ENCODE results near the gene MX1.

The MX1 gene

DNA sequence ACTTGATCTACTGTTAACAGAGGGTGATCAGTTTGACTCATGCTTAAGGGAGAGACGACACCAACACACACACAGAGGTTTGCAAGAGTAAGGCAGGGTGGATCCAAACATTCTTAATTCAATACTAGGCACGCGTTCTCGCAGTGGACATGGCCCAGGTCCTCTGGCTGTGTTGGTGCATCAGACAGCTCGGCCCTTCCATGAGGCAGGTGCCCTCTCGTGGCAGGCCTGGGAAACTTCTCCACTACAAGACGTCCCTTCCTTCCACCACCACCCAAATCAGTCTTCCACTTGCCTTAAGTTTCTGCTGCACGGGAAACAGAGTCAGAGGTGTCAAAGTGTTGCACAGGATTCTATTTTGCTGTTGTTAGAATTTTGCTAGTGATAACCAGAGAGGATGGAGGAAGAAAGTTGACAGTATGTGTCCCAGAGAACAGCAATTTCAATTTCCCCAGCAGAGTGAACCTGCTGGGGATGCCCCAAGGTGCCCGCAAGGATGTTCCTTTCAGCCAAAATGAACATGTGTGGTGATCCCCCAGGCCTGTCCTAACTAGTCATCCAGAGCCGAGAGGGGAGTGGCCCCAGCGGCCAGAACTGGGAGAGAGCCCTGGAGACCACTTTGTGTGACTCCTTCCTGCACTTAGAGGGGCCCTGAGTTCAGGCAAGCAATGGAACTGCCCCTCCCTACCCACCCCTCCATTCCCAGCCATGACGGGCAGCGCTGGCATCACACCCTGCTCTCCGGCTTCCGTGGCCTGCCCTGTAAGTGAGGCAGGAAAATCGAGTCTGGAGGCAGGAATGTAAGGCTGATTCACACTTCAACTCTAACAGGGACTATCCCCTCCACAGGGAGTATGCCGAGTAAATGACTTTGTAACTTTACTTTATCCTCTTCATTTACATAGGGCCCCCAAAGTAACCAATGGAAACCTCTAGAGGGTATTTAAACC lies 34.8 kb downstream of the MX1 start:
- Histone ChIP-seq H3K4me1 (ENCODE audit: control insufficient read depth, insufficient read depth, low read length) (peaks cover 3% of the 10 kb centered on the region; the same call in 1 of the 2 replicates), H3K4me3 (ENCODE audit: low read depth, low read length) (no peak overlapping the region), H3K27me3 (ENCODE audit: control insufficient read depth, insufficient read depth, low read length) (no peaks in the 10 kb centered on the region), H3K36me3 (ENCODE audit: control insufficient read depth, insufficient read depth, low read length) (peaks cover 14% of the 10 kb centered on the region; the same call in 1 of the 2 replicates), H3K27ac (ENCODE audit: low read depth, low read length) (no peak overlapping the region), H3K9ac (ENCODE audit: low read length) (no peak overlapping the region), H3K9me3 (ENCODE audit: control insufficient read depth, insufficient read depth, low read depth, low read length) (peaks cover 22% of the 10 kb centered on the region)

GRCh38 chr21:41465176-41465781 lies 39.2 kb downstream of the MX1 start:
- H3K4me1 ChIP-seq (ENCODE audit: control insufficient read depth, insufficient read depth, low read length), result peaks cover 15% of the 10 kb centered on the region
- no peaks in the 10 kb centered on the region for H3K27me3 ChIP-seq (ENCODE audit: control insufficient read depth, insufficient read depth, low read length)
- peaks cover 28% of the 10 kb centered on the region; the same call in 1 of the 2 replicates for H3K36me3 ChIP-seq (ENCODE audit: control insufficient read depth, insufficient read depth, low read length)
- no peak overlapping the region for H3K4me3 ChIP-seq (ENCODE audit: low read depth, low read length)
- no peak overlapping the region for H3K27ac ChIP-seq (ENCODE audit: low read depth, low read length)
- H3K9ac ChIP-seq (ENCODE audit: low read length), result no peak overlapping the region
- H3K9me3 ChIP-seq (ENCODE audit: control insufficient read depth, insufficient read depth, low read depth, low read length), result peaks cover 22% of the 10 kb centered on the region

GRCh38 chr21:41466024-41466820 lies 40.2 kb downstream of the MX1 start:
- Histone ChIP-seq H3K9ac (ENCODE audit: low read length) (no peak overlapping the region), H3K4me3 (ENCODE audit: low read depth, low read length) (no peak overlapping the region), H3K4me1 (ENCODE audit: control insufficient read depth, insufficient read depth, low read length) (peaks cover 14% of the 10 kb centered on the region), H3K27me3 (ENCODE audit: control insufficient read depth, insufficient read depth, low read length) (no peaks in the 10 kb centered on the region), H3K9me3 (ENCODE audit: control insufficient read depth, insufficient read depth, low read depth, low read length) (peaks cover 22% of the 10 kb centered on the region), H3K36me3 (ENCODE audit: control insufficient read depth, insufficient read depth, low read length) (peaks cover 29% of the 10 kb centered on the region; the same call in 1 of the 2 replicates), H3K27ac (ENCODE audit: low read depth, low read length) (no peak overlapping the region)

GRCh38 chr21:41470054-41470453 lies 44.0 kb downstream of the MX1 start:
- H3K36me3 ChIP-seq (ENCODE audit: control insufficient read depth, insufficient read depth, low read length), result peaks cover 29% of the 10 kb centered on the region; the same call in 1 of the 2 replicates
- H3K4me1 ChIP-seq (ENCODE audit: control insufficient read depth, insufficient read depth, low read length), result peaks cover 14% of the 10 kb centered on the region

GRCh38 chr21:41472753-41473548 lies 46.9 kb downstream of the MX1 start:
- H3K4me3 ChIP-seq (ENCODE audit: low read depth, low read length), result no peak overlapping the region
- peaks cover 10% of the 10 kb centered on the region; the same call in 1 of the 2 replicates for H3K36me3 ChIP-seq (ENCODE audit: control insufficient read depth, insufficient read depth, low read length)
- no peak overlapping the region for H3K27ac ChIP-seq (ENCODE audit: low read depth, low read length)
- no peaks in the 10 kb centered on the region for H3K9me3 ChIP-seq (ENCODE audit: control insufficient read depth, insufficient read depth, low read depth, low read length)
- no peak overlapping the region for H3K9ac ChIP-seq (ENCODE audit: low read length)
- H3K27me3 ChIP-seq (ENCODE audit: control insufficient read depth, insufficient read depth, low read length), result no peaks in the 10 kb centered on the region
- H3K4me1 ChIP-seq (ENCODE audit: control insufficient read depth, insufficient read depth, low read length), result peaks cover 20% of the 10 kb centered on the region

More at GRCh38 chr21:41470054-41470453, 44.0 kb downstream of the MX1 start:
- no peak overlapping the region for H3K27ac ChIP-seq (ENCODE audit: low read depth, low read length)
- no peak overlapping the region for H3K4me3 ChIP-seq (ENCODE audit: low read depth, low read length)
- H3K9ac ChIP-seq (ENCODE audit: low read length), result no peak overlapping the region
- H3K27me3 ChIP-seq (ENCODE audit: control insufficient read depth, insufficient read depth, low read length), result no peaks in the 10 kb centered on the region
- H3K9me3 ChIP-seq (ENCODE audit: control insufficient read depth, insufficient read depth, low read depth, low read length), result 0 out of 2 replicates have a peak, but pooled peaks cover 2% of the 10 kb centered on the region

DNA sequence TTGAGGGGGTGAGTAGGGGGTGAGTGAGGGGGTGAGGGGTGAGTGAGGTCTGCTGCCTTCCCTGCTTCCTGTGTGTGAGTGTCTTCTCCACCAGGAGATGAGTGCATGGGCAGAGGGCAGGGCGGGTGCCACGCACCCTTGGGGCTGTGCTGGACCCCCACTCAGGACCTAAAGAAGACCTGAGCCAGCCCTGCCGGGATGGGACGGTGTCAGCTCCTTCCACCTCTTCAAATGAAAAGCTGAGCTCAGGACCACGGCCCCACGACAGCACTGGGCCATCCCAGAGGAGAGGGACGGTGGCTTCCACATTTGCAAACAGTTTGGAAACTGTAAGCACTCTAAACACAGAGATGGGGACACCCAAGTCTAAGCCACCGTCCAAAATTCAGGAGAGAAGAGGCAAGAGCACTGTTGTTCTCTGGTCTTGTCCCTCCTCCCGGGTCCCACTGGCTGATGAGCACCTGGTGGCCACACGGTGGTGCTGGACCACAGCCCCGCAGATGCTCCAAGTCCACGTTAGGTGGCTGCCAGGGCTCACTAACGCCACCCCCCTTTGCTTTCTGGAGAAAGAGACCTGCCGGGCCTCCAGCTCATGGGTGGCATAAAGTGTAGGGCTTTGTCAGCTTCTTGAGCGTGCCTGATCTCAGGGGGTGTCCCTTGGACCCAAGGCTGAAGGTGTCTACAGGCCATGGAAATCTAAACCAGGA lies 49.8 kb downstream of the MX1 start:
- Histone ChIP-seq H3K9me3 (ENCODE audit: control insufficient read depth, insufficient read depth, low read depth, low read length) (no peaks in the 10 kb centered on the region), H3K27ac (ENCODE audit: low read depth, low read length) (no peak overlapping the region)

DNA sequence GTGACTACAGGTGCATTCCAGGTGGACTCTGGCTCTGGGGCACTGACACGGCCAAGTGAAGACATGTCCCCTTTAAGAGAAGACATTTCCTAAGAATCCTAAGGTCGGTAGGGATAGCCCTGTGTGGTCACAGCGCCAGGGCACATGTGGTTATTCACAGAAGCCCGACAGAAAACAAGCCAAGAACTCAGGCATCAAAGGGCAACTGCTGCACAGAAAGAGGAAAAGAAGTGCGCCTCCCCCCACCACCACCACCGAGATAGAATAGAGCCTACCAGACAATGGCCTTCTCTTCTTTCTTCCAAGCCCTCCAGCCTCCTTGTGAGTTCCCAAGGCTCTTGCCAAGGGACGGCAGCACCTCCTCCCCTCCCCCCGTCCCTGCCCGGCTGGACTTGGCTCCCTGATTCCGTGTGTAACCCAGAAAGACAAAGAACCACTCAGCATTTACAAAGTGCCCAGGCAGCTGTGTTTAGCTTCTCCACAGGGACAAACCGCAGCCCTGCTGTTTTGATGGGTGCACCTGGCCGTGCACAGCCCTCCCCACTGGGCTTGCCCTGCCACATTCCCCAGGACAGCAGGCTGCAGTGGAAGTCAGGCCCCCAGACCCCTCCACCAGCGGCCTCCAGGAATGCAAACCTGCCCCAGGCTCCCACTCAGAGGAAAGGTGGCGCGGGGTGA lies 51.7 kb downstream of the MX1 start:
- H3K27me3 ChIP-seq (ENCODE audit: control insufficient read depth, insufficient read depth, low read length), result no peaks in the 10 kb centered on the region
- H3K4me3 ChIP-seq (ENCODE audit: low read depth, low read length), result no peak overlapping the region; the same call in 1 of the 2 replicates
- H3K36me3 ChIP-seq (ENCODE audit: control insufficient read depth, insufficient read depth, low read length), result peaks cover 2% of the 10 kb centered on the region; the same call in 1 of the 2 replicates
- H3K4me1 ChIP-seq (ENCODE audit: control insufficient read depth, insufficient read depth, low read length), result peaks cover 28% of the 10 kb centered on the region
- H3K27ac ChIP-seq (ENCODE audit: low read depth, low read length), result peak overlapping the region; percentile 29; the same call in 1 of the 2 replicates
- no peaks in the 10 kb centered on the region for H3K9me3 ChIP-seq (ENCODE audit: control insufficient read depth, insufficient read depth, low read depth, low read length)
- H3K9ac ChIP-seq (ENCODE audit: low read length), result no peak overlapping the region

More for the DNA sequence above, 49.8 kb downstream of the MX1 start:
- Histone ChIP-seq H3K27me3 (ENCODE audit: control insufficient read depth, insufficient read depth, low read length) (no peaks in the 10 kb centered on the region), H3K9ac (ENCODE audit: low read length) (no peak overlapping the region), H3K4me1 (ENCODE audit: control insufficient read depth, insufficient read depth, low read length) (peaks cover 28% of the 10 kb centered on the region), H3K36me3 (ENCODE audit: control insufficient read depth, insufficient read depth, low read length) (peaks cover 6% of the 10 kb centered on the region; the same call in 1 of the 2 replicates), H3K4me3 (ENCODE audit: low read depth, low read length) (no peak overlapping the region)

DNA sequence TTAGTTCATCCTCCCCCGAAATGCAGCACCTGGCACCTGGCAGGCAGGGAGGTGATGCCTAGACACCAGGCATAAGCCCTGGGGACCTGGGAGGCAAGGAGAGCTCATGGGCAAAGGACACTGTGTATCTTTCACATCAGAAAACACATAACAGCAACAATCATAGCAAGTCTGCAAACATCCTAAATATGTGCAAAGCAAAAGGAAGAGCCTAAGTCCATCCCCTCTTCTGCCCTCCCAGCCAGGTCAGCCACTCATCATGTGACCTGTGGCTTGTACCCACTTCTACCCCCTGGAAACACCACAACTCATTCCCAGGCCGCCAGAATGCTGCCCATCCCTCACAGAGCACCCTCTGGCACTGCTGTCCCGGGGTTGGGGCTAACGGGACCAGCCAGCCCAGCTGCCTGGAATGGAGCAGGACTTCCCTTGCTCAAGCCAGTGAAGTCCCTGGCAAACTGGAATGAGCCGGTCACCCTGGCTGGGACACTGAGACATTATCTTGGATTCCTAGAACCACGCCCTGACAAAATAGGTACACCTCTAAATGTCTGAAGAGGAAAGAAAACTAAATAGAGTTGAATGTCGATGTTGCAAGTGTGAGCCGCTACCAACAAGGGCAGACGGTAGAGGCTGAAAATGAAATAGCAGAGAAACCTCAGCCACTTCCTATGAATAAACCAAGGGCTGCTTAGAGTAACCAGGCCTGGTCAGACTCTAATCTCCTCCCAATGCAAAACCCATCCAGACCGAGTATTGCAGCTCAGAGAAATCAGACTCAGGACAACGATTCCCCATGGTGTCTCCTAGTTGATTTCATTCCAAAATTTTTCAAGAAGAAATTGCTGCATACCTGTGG lies 52.5 kb downstream of the MX1 start:
- no peaks in the 10 kb centered on the region for H3K9me3 ChIP-seq (ENCODE audit: control insufficient read depth, insufficient read depth, low read depth, low read length)
- no peaks in the 10 kb centered on the region for H3K27me3 ChIP-seq (ENCODE audit: control insufficient read depth, insufficient read depth, low read length)
- no peak overlapping the region for H3K9ac ChIP-seq (ENCODE audit: low read length)
- H3K4me3 ChIP-seq (ENCODE audit: low read depth, low read length), result no peak overlapping the region; the same call in 1 of the 2 replicates
- H3K27ac ChIP-seq (ENCODE audit: low read depth, low read length), result no peak overlapping the region
- no peaks in the 10 kb centered on the region for H3K36me3 ChIP-seq (ENCODE audit: control insufficient read depth, insufficient read depth, low read length)
- H3K4me1 ChIP-seq (ENCODE audit: control insufficient read depth, insufficient read depth, low read length), result peaks cover 28% of the 10 kb centered on the region

GRCh38 chr21:41479686-41480085 lies 53.6 kb downstream of the MX1 start:
- Histone ChIP-seq H3K4me1 (ENCODE audit: control insufficient read depth, insufficient read depth, low read length) (peaks cover 28% of the 10 kb centered on the region), H3K36me3 (ENCODE audit: control insufficient read depth, insufficient read depth, low read length) (no peaks in the 10 kb centered on the region), H3K4me3 (ENCODE audit: low read depth, low read length) (no peak overlapping the region), H3K27me3 (ENCODE audit: control insufficient read depth, insufficient read depth, low read length) (no peaks in the 10 kb centered on the region), H3K9me3 (ENCODE audit: control insufficient read depth, insufficient read depth, low read depth, low read length) (no peaks in the 10 kb centered on the region), H3K9ac (ENCODE audit: low read length) (no peak overlapping the region), H3K27ac (ENCODE audit: low read depth, low read length) (no peak overlapping the region)

Measured in HUES6 (cell line).